IMR-90 (cell line): ENCODE data around the gene DRC7. TPM values are rescaled to one million over a fixed set of nuclear protein-coding genes. Genes with fewer than 3 reads are reported as not detected.

ENCODE experiments used
- ATAC-seq: fragments of 200-7000 bp; cut with Tn5 transposase; 2 replicates; pipeline ENCODE4 v1.9.1; 2020; ENCODE audit warnings: low read depth, mild to moderate bottlenecking, moderate library complexity
- BruUV-seq: library from RNA; stranded (reverse); fragments of 400-500 nt; replicated peaks from 2 replicates; lab custom pipeline; 2021; lab: Mats Ljungman, UMichigan
- CTCF ChIA-PET: fragments of 300-600 bp; formaldehyde crosslinking; extraction: SDS; loops from one replicate; lab custom pipeline; 2021; ENCODE audit warnings: antibody characterized with exemption; lab: Yijun Ruan, JAX
- POLR2A ChIA-PET: fragments of 300-600 bp; sonication (Branson Sonifier 250); formaldehyde crosslinking; loops from one replicate; lab custom pipeline; 2022; ENCODE audit warnings: antibody characterized with exemption; ENCODE audit not compliant: unreplicated experiment; lab: Charles Lee
- DNase-seq: peaks from one replicate; pipeline ENCODE4 v3.0.0; 2013
- H2AFZ ChIP-seq: replicated peaks from 2 replicates; pipeline ENCODE3; 2013; ENCODE audit warnings: low read length, mild to moderate bottlenecking; ENCODE audit not compliant: poor library complexity
- H2AK5ac ChIP-seq: 2 replicates; pipeline ENCODE4 v1.6.1; 2013; ENCODE audit warnings: low read depth, low read length, inconsistent platforms
- H2AK9ac ChIP-seq: replicated peaks from 2 replicates; pipeline ENCODE3; 2013; ENCODE audit warnings: mild to moderate bottlenecking, low read depth, low read length, moderate library complexity; ENCODE audit not compliant: poor library complexity
- H2BK120ac ChIP-seq: 2 replicates; pipeline ENCODE4 v1.6.1; 2013; ENCODE audit warnings: low read depth, low read length, inconsistent platforms
- H2BK15ac ChIP-seq: 3 replicates; pipeline ENCODE4 v1.6.1; 2013; ENCODE audit warnings: low read depth, low read length, inconsistent platforms
- H2BK20ac ChIP-seq: 2 replicates; pipeline ENCODE4 v1.6.1; 2013; ENCODE audit warnings: low read depth, mild to moderate bottlenecking, inconsistent platforms, low read length, moderate library complexity
- H2BK5ac ChIP-seq: 2 replicates; pipeline ENCODE4 v1.6.1; 2013; ENCODE audit warnings: mild to moderate bottlenecking, low read depth, low read length, inconsistent platforms; ENCODE audit not compliant: poor library complexity, severe bottlenecking
- H3K14ac ChIP-seq: replicated peaks from 2 replicates; pipeline ENCODE4 v1.6.1; 2013; ENCODE audit warnings: low read depth, low read length, inconsistent platforms
- H3K18ac ChIP-seq: 2 replicates; pipeline ENCODE4 v1.6.1; 2013; ENCODE audit warnings: low read depth, low read length, control low read depth
- H3K23ac ChIP-seq: 2 replicates; pipeline ENCODE4 v1.6.1; 2013; ENCODE audit warnings: low read depth, low read length, inconsistent platforms
- H3K27ac ChIP-seq: 2 replicates; pipeline ENCODE4 v1.5.1; 2013; ENCODE audit warnings: mild to moderate bottlenecking, control low read depth, low read length; ENCODE audit not compliant: insufficient read depth
- H3K27me3 ChIP-seq: 2 replicates; pipeline ENCODE4 v1.6.1; 2013; ENCODE audit warnings: low read length; ENCODE audit not compliant: control insufficient read depth, insufficient read depth
- H3K36me3 ChIP-seq: 2 replicates; pipeline ENCODE4 v1.6.1; 2013; ENCODE audit warnings: low read length, mixed read lengths; ENCODE audit not compliant: control insufficient read depth, insufficient read depth
- H3K4ac ChIP-seq: 2 replicates; pipeline ENCODE4 v1.6.1; 2013; ENCODE audit warnings: low read depth, low read length, inconsistent platforms
- H3K4me1 ChIP-seq: 2 replicates; pipeline ENCODE4 v1.6.1; 2013; ENCODE audit warnings: low read length, mixed read lengths; ENCODE audit not compliant: control insufficient read depth, insufficient read depth
- H3K4me2 ChIP-seq: 2 replicates; pipeline ENCODE4 v1.6.1; 2013; ENCODE audit warnings: low read depth, mild to moderate bottlenecking, control low read depth, low read length, moderate library complexity
- H3K4me3 ChIP-seq: 2 replicates; pipeline ENCODE4 v1.5.1; 2013; ENCODE audit warnings: low read depth, mild to moderate bottlenecking, control low read depth, low read length, moderate library complexity; ENCODE audit not compliant: insufficient read depth
- H3K56ac ChIP-seq: 2 replicates; pipeline ENCODE4 v1.6.1; 2013; ENCODE audit warnings: low read length, inconsistent platforms; ENCODE audit not compliant: insufficient read depth; ENCODE audit errors: extremely low read depth
- H3K79me1 ChIP-seq, 2 experiments: 2 replicates each; pipeline ENCODE4 v1.6.1; 2013; ENCODE audit warnings: low read length in 2 of 2, inconsistent platforms in 1 of 2, low read depth in 1 of 2
- H3K9ac ChIP-seq: 2 replicates; pipeline ENCODE4 v1.6.1; 2013; ENCODE audit warnings: low read depth, low read length, control low read depth
- H3K9me1 ChIP-seq: 2 replicates; pipeline ENCODE4 v1.6.1; 2013; ENCODE audit warnings: low read length, inconsistent platforms; ENCODE audit not compliant: insufficient read depth
- H3K9me3 ChIP-seq: 2 replicates; pipeline ENCODE4 v1.6.1; 2013; ENCODE audit warnings: low read length; ENCODE audit not compliant: control insufficient read depth, insufficient read depth
- H4K20me1 ChIP-seq: 2 replicates; pipeline ENCODE4 v1.6.1; 2013; ENCODE audit warnings: low read length, inconsistent platforms; ENCODE audit not compliant: insufficient read depth
- H4K5ac ChIP-seq: 2 replicates; pipeline ENCODE4 v1.6.1; 2013; ENCODE audit warnings: mild to moderate bottlenecking, low read depth, low read length, control low read depth
- H4K8ac ChIP-seq, 2 experiments: 2 replicates each; pipeline ENCODE4 v1.6.1; 2013; ENCODE audit warnings: low read depth in 2 of 2, low read length in 2 of 2, control low read depth in 1 of 2, inconsistent platforms in 1 of 2
- H4K91ac ChIP-seq: 2 replicates; pipeline ENCODE4 v1.6.1; 2013; ENCODE audit warnings: low read depth, low read length, inconsistent platforms; ENCODE audit not compliant: insufficient read depth
- BHLHE40 ChIP-seq: fragments of 150-350 bp; IDR thresholded peaks from 2 replicates; pipeline ENCODE4 v1.6.1; 2016; ENCODE audit warnings: mild to moderate bottlenecking, low read depth, low read length
- CTCF ChIP-seq: conservative IDR thresholded peaks from 2 replicates; pipeline ENCODE4 v1.5.1; 2012; ENCODE audit warnings: mild to moderate bottlenecking, low read depth, low read length, improper control_type of control experiment
- MAZ ChIP-seq: IDR thresholded peaks from 2 replicates; pipeline ENCODE4 v1.6.1; 2012; ENCODE audit warnings: low read depth, mild to moderate bottlenecking, low read length, improper control_type of control experiment, moderate library complexity, borderline replicate concordance
- MXI1 ChIP-seq: IDR thresholded peaks from 2 replicates; pipeline ENCODE4 v1.6.1; 2012; ENCODE audit warnings: low read depth, mild to moderate bottlenecking, low read length, moderate library complexity, borderline replicate concordance
- POLR2A ChIP-seq: IDR thresholded peaks from 2 replicates; pipeline ENCODE4 v1.6.1; 2012; ENCODE audit warnings: mild to moderate bottlenecking, low read depth, low read length
- RAD21 ChIP-seq: IDR thresholded peaks from 2 replicates; pipeline ENCODE4 v1.6.1; 2012; ENCODE audit warnings: low read length, improper control_type of control experiment
- RFX5 ChIP-seq: IDR thresholded peaks from 2 replicates; pipeline ENCODE4 v1.8.0; 2012; ENCODE audit warnings: low read depth, mild to moderate bottlenecking, low read length, moderate library complexity
- WGBS, 2 experiments: methylation state at CpG; one replicate each; pipeline versions ENCODE4 v1.1.5 to v1.1.7; 2013; ENCODE audit warnings: missing lambda C conversion rate in 2 of 2; ENCODE audit not compliant: insufficient read length in 1 of 2; ENCODE audit errors: extremely low coverage in 2 of 2; 5-methylcytosine and 5-hydroxymethylcytosine counted together
- dilution Hi-C: fragments of 300-500 bp; cut with HindIII; formaldehyde crosslinking; loops from one replicate; pipeline ENCODE4 v1.14.3; 2018; ENCODE audit warnings: low sequenced_read_pairs; ENCODE audit not compliant: unreplicated experiment
- in situ Hi-C: fragments of 300-500 bp; cut with MboI; formaldehyde crosslinking; loops from 3 replicates; pipeline ENCODE4 v1.14.3; 2019; ENCODE audit warnings: low sequenced_read_pairs, inconsistent platforms, mixed read lengths
- intact Hi-C: fragments of 100-400 bp; cut with micrococcal nuclease; formaldehyde crosslinking; loops from 2 replicates; pipeline ENCODE4 v1.10.0; 2022
- polyA plus RNA-seq, 3 experiments: library from polyadenylated mRNA; depleted of rRNA; stranded (reverse); fragments of >200 nt; gene quantifications; 2 replicates each; pipeline ENCODE4 v1.2.3, GENCODE V29; 2012; ENCODE audit warnings: low replicate concordance in 1 of 3
- total RNA-seq: library from RNA; depleted of rRNA; stranded (reverse); fragments of >200 nt; gene quantifications from 2 replicates; pipeline ENCODE4 v1.2.3, GENCODE V29; 2012
- TF ChIP-seq, protein P1 (sequence below): fragments of 150-350 bp; IDR thresholded peaks from 2 replicates; pipeline ENCODE4 v1.6.1; 2017; ENCODE audit warnings: mild to moderate bottlenecking, antibody characterized with exemption, low read length, low read depth

Gene DRC7
- total and polyA plus RNA-seq, 2 of the 4 experiments (the other 2 are of a cell fraction): not detected

GRCh38 chr16:57658878-57659674, 35.5 kb upstream of the DRC7 start:
- Histone ChIP-seq H2BK20ac (no peak overlapping the region), H2BK15ac (no peak overlapping the region), H3K56ac (no peak overlapping the region), H3K9me3 (no peaks in the 10 kb centered on the region), H2BK5ac (no peak overlapping the region), H2AFZ (no peak overlapping the region), H3K27ac (no peak overlapping the region), H3K14ac (no peak overlapping the region), H3K4me2 (no peak overlapping the region), H4K91ac (no peak overlapping the region), H4K20me1 (no peaks in the 10 kb centered on the region), H3K27me3 (no peaks in the 10 kb centered on the region; the same call in 1 of the 2 replicates), H4K8ac (no peak overlapping the region), H3K4me3 (no peak overlapping the region), H3K4me1 (no peaks in the 10 kb centered on the region), H2AK9ac (peak overlapping the region; percentile 42), H2BK120ac (no peak overlapping the region), H3K23ac (no peak overlapping the region), H3K9ac (no peak overlapping the region), H3K79me1 (no peaks in the 10 kb centered on the region), H3K36me3 (no peaks in the 10 kb centered on the region), H2AK5ac (no peak overlapping the region), H3K18ac (no peak overlapping the region), H4K5ac (no peak overlapping the region), H3K9me1 (no peaks in the 10 kb centered on the region; the same call in 1 of the 2 replicates), H3K4ac (no peak overlapping the region)
- DNase-seq (no peak), ATAC-seq (no peak)
- TF ChIP-seq CTCF (no peak), BHLHE40 (no peak), MXI1 (no peak), MAZ (no peak), POLR2A (no peak), RFX5 (no peak), RAD21 (no peak)
- TF ChIP-seq, protein P1, sequence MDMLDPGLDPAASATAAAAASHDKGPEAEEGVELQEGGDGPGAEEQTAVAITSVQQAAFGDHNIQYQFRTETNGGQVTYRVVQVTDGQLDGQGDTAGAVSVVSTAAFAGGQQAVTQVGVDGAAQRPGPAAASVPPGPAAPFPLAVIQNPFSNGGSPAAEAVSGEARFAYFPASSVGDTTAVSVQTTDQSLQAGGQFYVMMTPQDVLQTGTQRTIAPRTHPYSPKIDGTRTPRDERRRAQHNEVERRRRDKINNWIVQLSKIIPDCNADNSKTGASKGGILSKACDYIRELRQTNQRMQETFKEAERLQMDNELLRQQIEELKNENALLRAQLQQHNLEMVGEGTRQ: no peak
- WGBS, 2 experiments: 81% methylated on average over 5 of the region's 19 CpGs; no CpG with 5 or more reads in 1 of the 2 experiments
- POLR2A ChIA-PET: no interaction called here
- no TSS peak for BruUV-seq
- CTCF ChIA-PET: no interaction called here
- intact Hi-C loops (no loop called here), in situ Hi-C loops (no loop called here), dilution Hi-C loops (no loop called here)
